H9 (cell line): ENCODE results near the gene CAPN2. TPM values are rescaled to one million over a fixed set of nuclear protein-coding genes. Genes with fewer than 3 reads are reported as not detected.

Source experiments
- DNase-seq: peaks from one replicate; pipeline ENCODE4 v3.0.0-alpha.2; 2017
- H2AFZ ChIP-seq: one replicate; pipeline ENCODE4 v1.6.1; 2013; ENCODE audit warnings: mild to moderate bottlenecking, low read length, control low read depth, moderate library complexity
- H2AK5ac ChIP-seq: 2 replicates; pipeline ENCODE4 v1.6.1; 2013; ENCODE audit warnings: low read length, control low read depth, mixed read lengths; ENCODE audit not compliant: insufficient read length
- H2BK120ac ChIP-seq: one replicate; pipeline ENCODE4 v1.6.1; 2013; ENCODE audit warnings: low read depth, mild to moderate bottlenecking, low read length, control low read depth, inconsistent platforms; ENCODE audit not compliant: poor library complexity, severe bottlenecking
- H2BK12ac ChIP-seq: 2 replicates; pipeline ENCODE4 v1.6.1; 2013; ENCODE audit warnings: low read length, control low read depth, mixed read lengths, low read depth; ENCODE audit not compliant: insufficient read length
- H2BK15ac ChIP-seq: 2 replicates; pipeline ENCODE4 v1.6.1; 2013; ENCODE audit warnings: low read depth, low read length, control low read depth
- H2BK20ac ChIP-seq: one replicate; pipeline ENCODE4 v1.6.1; 2013; ENCODE audit warnings: low read depth, mild to moderate bottlenecking, low read length, control low read depth, inconsistent platforms; ENCODE audit not compliant: poor library complexity, severe bottlenecking
- H2BK5ac ChIP-seq: 2 replicates; pipeline ENCODE4 v1.6.1; 2013; ENCODE audit warnings: low read length, control low read depth, mixed read lengths; ENCODE audit not compliant: insufficient read length
- H3K14ac ChIP-seq: 2 replicates; pipeline ENCODE4 v1.6.1; 2013; ENCODE audit warnings: low read length, control low read depth; ENCODE audit not compliant: insufficient read depth
- H3K18ac ChIP-seq: 2 replicates; pipeline ENCODE4 v1.6.1; 2013; ENCODE audit warnings: low read depth, mild to moderate bottlenecking, mixed read lengths, low read length, control low read depth; ENCODE audit not compliant: insufficient read length
- H3K23ac ChIP-seq: 2 replicates; pipeline ENCODE4 v1.6.1; 2013; ENCODE audit warnings: low read length, control low read depth, mixed read lengths, low read depth; ENCODE audit not compliant: insufficient read length
- H3K23me2 ChIP-seq: 2 replicates; pipeline ENCODE4 v1.6.1; 2013; ENCODE audit warnings: low read depth, mild to moderate bottlenecking, mixed read lengths, low read length, control low read depth; ENCODE audit not compliant: insufficient read length, poor library complexity, severe bottlenecking
- H3K27ac ChIP-seq: 2 replicates; pipeline ENCODE4 v1.5.1; 2013; ENCODE audit warnings: low read length, control low read depth, mixed read lengths, low read depth; ENCODE audit not compliant: insufficient read length
- H3K27me3 ChIP-seq: 2 replicates; pipeline ENCODE4 v1.6.1; 2013; ENCODE audit warnings: low read length, control low read depth, inconsistent platforms; ENCODE audit not compliant: insufficient read depth
- H3K4ac ChIP-seq: 2 replicates; pipeline ENCODE4 v1.6.1; 2013; ENCODE audit warnings: low read depth, mild to moderate bottlenecking, control low read depth, inconsistent platforms, low read length, moderate library complexity
- H3K4me1 ChIP-seq: 2 replicates; pipeline ENCODE4 v1.6.1; 2013; ENCODE audit warnings: low read length, control low read depth, inconsistent platforms; ENCODE audit not compliant: insufficient read depth
- H3K4me2 ChIP-seq: 2 replicates; pipeline ENCODE4 v1.6.1; 2013; ENCODE audit warnings: low read length, control low read depth, mixed read lengths; ENCODE audit not compliant: insufficient read length, insufficient read depth
- H3K56ac ChIP-seq: 2 replicates; pipeline ENCODE4 v1.6.1; 2013; ENCODE audit warnings: low read depth, mild to moderate bottlenecking, mixed read lengths, low read length, control low read depth; ENCODE audit not compliant: insufficient read length
- H3K79me1 ChIP-seq: 2 replicates; pipeline ENCODE4 v1.6.1; 2013; ENCODE audit warnings: low read depth, mild to moderate bottlenecking, moderate library complexity, low read length, control low read depth, inconsistent platforms; ENCODE audit not compliant: insufficient read depth, poor library complexity, severe bottlenecking
- H3K79me2 ChIP-seq: 2 replicates; pipeline ENCODE4 v1.6.1; 2013; ENCODE audit warnings: low read length, control low read depth, inconsistent platforms; ENCODE audit not compliant: insufficient read depth
- H3K9ac ChIP-seq: 2 replicates; pipeline ENCODE4 v1.6.1; 2013; ENCODE audit warnings: low read length, control low read depth, mixed read lengths; ENCODE audit not compliant: insufficient read length; ENCODE audit errors: extremely low read depth
- H3K9me3 ChIP-seq: one replicate; pipeline ENCODE4 v1.6.1; 2013; ENCODE audit warnings: low read depth, low read length, inconsistent platforms; ENCODE audit not compliant: control insufficient read depth
- H3T11ph ChIP-seq: one replicate; pipeline ENCODE4 v1.6.1; 2013; ENCODE audit warnings: mild to moderate bottlenecking, low read length, control low read depth, inconsistent platforms
- H4K20me1 ChIP-seq: one replicate; pipeline ENCODE4 v1.6.1; 2013; ENCODE audit not compliant: control insufficient read depth, insufficient read length, insufficient read depth
- H4K5ac ChIP-seq: 2 replicates; pipeline ENCODE4 v1.6.1; 2013; ENCODE audit warnings: low read depth, mild to moderate bottlenecking, mixed read lengths, low read length, control low read depth; ENCODE audit not compliant: insufficient read length
- H4K8ac ChIP-seq: replicated peaks from 2 replicates; pipeline ENCODE4 v1.6.1; 2013; ENCODE audit warnings: low read length, control low read depth, mixed read lengths, low read depth; ENCODE audit not compliant: insufficient read length
- H4K91ac ChIP-seq: 2 replicates; pipeline ENCODE4 v1.6.1; 2013; ENCODE audit warnings: low read depth, mild to moderate bottlenecking, moderate library complexity, mixed read lengths, low read length, control low read depth; ENCODE audit not compliant: insufficient read length
- H3K27ac Mint-ChIP-seq, 3 experiments: 2 replicates in 2 of 3; 3 replicates in 1 of 3; pipeline ENCODE4 v1.8.0; 2020 to 2021; ENCODE audit warnings: mixed read lengths in 3 of 3, mild to moderate bottlenecking in 1 of 3, moderate library complexity in 1 of 3
- H3K27me3 Mint-ChIP-seq: 2 replicates; pipeline ENCODE4 v1.8.0; 2021; ENCODE audit warnings: low read depth, mild to moderate bottlenecking, moderate library complexity, mixed read lengths
- H3K36me3 Mint-ChIP-seq, 3 experiments: 2 replicates in 2 of 3; 3 replicates in 1 of 3; pipeline ENCODE4 v1.8.0; 2020 to 2021; ENCODE audit warnings: low read depth in 3 of 3, mixed read lengths in 3 of 3; ENCODE audit not compliant: insufficient read depth in 1 of 3
- H3K4me1 Mint-ChIP-seq, 2 experiments: 2 replicates each; pipeline ENCODE4 v1.8.0; 2020; ENCODE audit warnings: mixed read lengths in 2 of 2
- H3K4me3 Mint-ChIP-seq, 2 experiments: 2 replicates in 1 of 2; 3 replicates in 1 of 2; pipeline ENCODE4 v1.8.0; 2020 to 2021; ENCODE audit warnings: mild to moderate bottlenecking in 2 of 2, mixed read lengths in 2 of 2, moderate library complexity in 1 of 2
- H3K9me3 Mint-ChIP-seq, 2 experiments: 2 replicates in 1 of 2; 3 replicates in 1 of 2; pipeline ENCODE4 v1.8.0; 2020; ENCODE audit warnings: mild to moderate bottlenecking in 2 of 2, mixed read lengths in 2 of 2, moderate library complexity in 1 of 2
- WGBS: extraction: QIAGEN DNeasy Blood & Tissue Kit; methylation state at CpG from one replicate; pipeline ENCODE4 v1.1.7; 2013; ENCODE audit warnings: missing lambda C conversion rate, low lambda C conversion rate, mixed read lengths; ENCODE audit not compliant: insufficient read length; ENCODE audit errors: extremely low coverage; 5-methylcytosine and 5-hydroxymethylcytosine counted together
- total RNA-seq: library from RNA; stranded (reverse); gene quantifications from 2 replicates; pipeline ENCODE4 v1.2.1, GENCODE V29; 2021
- TF ChIP-seq, protein P1 (sequence below): fragments of 200-600 bp; sonication (generic); conservative IDR thresholded peaks from 3 replicates; pipeline ENCODE4 v1.8.0; 2021; ENCODE audit warnings: antibody characterized with exemption, mild to moderate bottlenecking

Gene CAPN2
- total RNA-seq, 1 experiment from 2014 or later, result 32.2 TPM

DNA sequence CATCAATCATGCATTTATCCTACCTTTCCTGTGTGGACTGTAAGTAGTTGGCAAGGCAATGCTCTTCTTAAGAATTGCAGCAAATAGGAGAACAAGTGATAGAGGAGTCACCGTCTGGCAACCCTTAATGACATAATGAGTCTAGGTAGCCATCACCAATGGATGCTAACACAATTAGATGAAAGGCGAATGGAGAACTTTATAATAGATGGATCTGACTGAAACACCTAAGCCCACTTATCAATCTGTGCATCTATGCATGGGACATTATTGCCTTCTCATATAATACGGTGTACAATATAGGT is 27.9 kb upstream of the CAPN2 start:
- H3K4me2 ChIP-seq, result no peak overlapping the region
- no peak overlapping the region for H3K18ac ChIP-seq
- Mint-ChIP-seq H3K36me3 (no peaks in the 10 kb centered on the region; a peak in 1 of 7 replicates), H3K4me3 (no peak overlapping the region), H3K4me1 (peaks cover 0 to 2% of the 10 kb centered on the region in 2 experiments; a peak in 1 of 4 replicates), H3K27me3 (peaks cover 12% of the 10 kb centered on the region), H3K9me3 (peaks cover 0 to 4% of the 10 kb centered on the region in 2 experiments; a peak in 2 of 5 replicates), H3K27ac (no peak overlapping the region)
- no peak overlapping the region for H3K4ac ChIP-seq
- H3K27me3 ChIP-seq, result no peaks in the 10 kb centered on the region
- no peak overlapping the region for H2AK5ac ChIP-seq
- no peak overlapping the region for H2BK20ac ChIP-seq
- H4K8ac ChIP-seq, result no peak overlapping the region
- H2BK12ac ChIP-seq, result no peak overlapping the region
- DNase-seq, result no peak
- TF ChIP-seq, protein P1, sequence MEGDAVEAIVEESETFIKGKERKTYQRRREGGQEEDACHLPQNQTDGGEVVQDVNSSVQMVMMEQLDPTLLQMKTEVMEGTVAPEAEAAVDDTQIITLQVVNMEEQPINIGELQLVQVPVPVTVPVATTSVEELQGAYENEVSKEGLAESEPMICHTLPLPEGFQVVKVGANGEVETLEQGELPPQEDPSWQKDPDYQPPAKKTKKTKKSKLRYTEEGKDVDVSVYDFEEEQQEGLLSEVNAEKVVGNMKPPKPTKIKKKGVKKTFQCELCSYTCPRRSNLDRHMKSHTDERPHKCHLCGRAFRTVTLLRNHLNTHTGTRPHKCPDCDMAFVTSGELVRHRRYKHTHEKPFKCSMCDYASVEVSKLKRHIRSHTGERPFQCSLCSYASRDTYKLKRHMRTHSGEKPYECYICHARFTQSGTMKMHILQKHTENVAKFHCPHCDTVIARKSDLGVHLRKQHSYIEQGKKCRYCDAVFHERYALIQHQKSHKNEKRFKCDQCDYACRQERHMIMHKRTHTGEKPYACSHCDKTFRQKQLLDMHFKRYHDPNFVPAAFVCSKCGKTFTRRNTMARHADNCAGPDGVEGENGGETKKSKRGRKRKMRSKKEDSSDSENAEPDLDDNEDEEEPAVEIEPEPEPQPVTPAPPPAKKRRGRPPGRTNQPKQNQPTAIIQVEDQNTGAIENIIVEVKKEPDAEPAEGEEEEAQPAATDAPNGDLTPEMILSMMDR, result peak; percentile 10; the same call in 1 of the 3 replicates
- H4K20me1 ChIP-seq, result no peaks in the 10 kb centered on the region
- H3K79me1 ChIP-seq, result no peaks in the 10 kb centered on the region
- no peak overlapping the region for H4K91ac ChIP-seq
- no peaks in the 10 kb centered on the region for H3K4me1 ChIP-seq
- H3K23me2 ChIP-seq, result no peaks in the 10 kb centered on the region
- H4K5ac ChIP-seq, result no peak overlapping the region
- H2BK15ac ChIP-seq, result no peak overlapping the region
- no peak overlapping the region for H3K56ac ChIP-seq
- no peak overlapping the region for H2AFZ ChIP-seq
- H3K23ac ChIP-seq, result no peak overlapping the region
- H3K14ac ChIP-seq, result no peak overlapping the region
- H3K9ac ChIP-seq, result no peak overlapping the region
- WGBS, result no CpG with 5 or more reads among the region's 3 CpGs
- H3K27ac ChIP-seq, result no peak overlapping the region
- no peaks in the 10 kb centered on the region for H3K9me3 ChIP-seq
- no peaks in the 10 kb centered on the region for H3K79me2 ChIP-seq
- no peak overlapping the region for H2BK5ac ChIP-seq
- H3T11ph ChIP-seq, result no peak overlapping the region
- no peak overlapping the region for H2BK120ac ChIP-seq
